ENCODE measurements around the gene TAX1BP1.
"Not testable (repeated sequence)": the region's sequence is repeated elsewhere in the genome, so short reads cannot be mapped to it uniquely, and the experiment has no call there.

The TAX1BP1 gene

GRCh38 chr7:27739301-27739908 lies 557 bp upstream of the TAX1BP1 start:
- no peak for DNase-seq (ENCODE audit: low read depth in 2 of 2)

GRCh38 chr7:27740449-27741086 lies 606 bp downstream of the TAX1BP1 start:
- peak; percentile 63 to 68 for DNase-seq (ENCODE audit: low read depth in 2 of 2)

GRCh38 chr7:27742091-27742710 lies 2.2 kb downstream of the TAX1BP1 start:
- not testable (repeated sequence) for DNase-seq (ENCODE audit: low read depth in 2 of 2)

GRCh38 chr7:27745064-27745583 lies 5.2 kb downstream of the TAX1BP1 start:
- DNase-seq (ENCODE audit: low read depth in 2 of 2) = no peak

- DNase-seq (ENCODE audit: low read depth in 2 of 2) = no peak
These were observed 6.5 kb downstream of the TAX1BP1 start for GRCh38 chr7:27746486-27746885.

GRCh38 chr7:27746978-27747377 lies 7.0 kb downstream of the TAX1BP1 start:
- DNase-seq (ENCODE audit: low read depth in 2 of 2) = no peak

- DNase-seq (ENCODE audit: low read depth in 2 of 2) = no peak
These were observed 7.8 kb downstream of the TAX1BP1 start for GRCh38 chr7:27747589-27748368.

- DNase-seq (ENCODE audit: low read depth in 2 of 2) = no peak
These were observed 10.4 kb downstream of the TAX1BP1 start for GRCh38 chr7:27750316-27750715.

GRCh38 chr7:27751888-27752660 lies 12.1 kb downstream of the TAX1BP1 start:
- DNase-seq (ENCODE audit: low read depth in 2 of 2) = no peak

GRCh38 chr7:27753863-27754262 lies 13.9 kb downstream of the TAX1BP1 start:
- no peak for DNase-seq (ENCODE audit: low read depth in 2 of 2)

GRCh38 chr7:27756298-27756697 lies 16.3 kb downstream of the TAX1BP1 start:
- no peak for DNase-seq (ENCODE audit: low read depth in 2 of 2)

- no peak for DNase-seq (ENCODE audit: low read depth in 2 of 2)
These were observed 19.5 kb downstream of the TAX1BP1 start for GRCh38 chr7:27759491-27759890.

- no peak for DNase-seq (ENCODE audit: low read depth in 2 of 2)
These were observed 22.1 kb downstream of the TAX1BP1 start for GRCh38 chr7:27762062-27762461.

GRCh38 chr7:27763983-27764508 lies 24.1 kb downstream of the TAX1BP1 start:
- DNase-seq (ENCODE audit: low read depth in 2 of 2) = no peak

- DNase-seq (ENCODE audit: low read depth in 2 of 2) = no peak
These were observed 25.9 kb downstream of the TAX1BP1 start for GRCh38 chr7:27765841-27766240.

GRCh38 chr7:27767374-27767773 lies 27.4 kb downstream of the TAX1BP1 start:
- DNase-seq (ENCODE audit: low read depth in 2 of 2) = no peak

GRCh38 chr7:27771111-27771510 lies 31.1 kb downstream of the TAX1BP1 start:
- no peak for DNase-seq (ENCODE audit: low read depth in 2 of 2)

GRCh38 chr7:27774717-27775328 lies 34.9 kb downstream of the TAX1BP1 start:
- no peak for DNase-seq (ENCODE audit: low read depth in 2 of 2)

GRCh38 chr7:27775782-27776181 lies 35.8 kb downstream of the TAX1BP1 start:
- DNase-seq (ENCODE audit: low read depth in 2 of 2) = no peak

- DNase-seq (ENCODE audit: low read depth in 2 of 2) = no peak
These were observed 37.7 kb downstream of the TAX1BP1 start for GRCh38 chr7:27777662-27778061.

- no peak for DNase-seq (ENCODE audit: low read depth in 2 of 2)
These were observed 39.9 kb downstream of the TAX1BP1 start for GRCh38 chr7:27779873-27780272.

Measured in stimulated activated CD8-positive, alpha-beta memory T cell treated with anti-CD3 and anti-CD28 coated beads, Interleukin-2, amount 100 ng/mL, for 1 hour (primary cell).